Bronchial epithelial cell (primary cell): ENCODE measurements around the gene SPINT2. TPM values are rescaled to one million over a fixed set of nuclear protein-coding genes. Genes with fewer than 3 reads are reported as not detected.

Experiments
- DNase-seq: peaks from one replicate; pipeline ENCODE4 v3.0.0-alpha.2; 2010; ENCODE audit warnings: low read depth
- FAIRE-seq: peaks from 2 replicates; lab custom pipeline; 2011; peaks lifted over from hg19 to GRCh38; lab: Jason Lieb, UNC
- H3K27me3 ChIP-seq: 2 replicates; pipeline ENCODE4 v1.5.1; 2011; ENCODE audit warnings: low read length; ENCODE audit not compliant: control insufficient read depth, insufficient read depth
- H3K36me3 ChIP-seq: 2 replicates; pipeline ENCODE4 v1.5.1; 2011; ENCODE audit warnings: low read length; ENCODE audit not compliant: control insufficient read depth, insufficient read depth
- H3K4me3 ChIP-seq: 2 replicates; pipeline ENCODE4 v1.5.1; 2011; ENCODE audit warnings: mild to moderate bottlenecking, low read depth, low read length, control low read depth
- total RNA-seq: library from RNA; depleted of rRNA; stranded (reverse); fragments of >200 nt; gene quantifications from 2 replicates; pipeline ENCODE4 v1.2.1, GENCODE V29; 2014
- TF ChIP-seq, protein P1 (sequence below): IDR thresholded peaks from 2 replicates; pipeline ENCODE4 v1.5.1; 2011; ENCODE audit warnings: mild to moderate bottlenecking, moderate library complexity, low read length, control low read depth, inconsistent platforms; ENCODE audit not compliant: insufficient read depth, severe bottlenecking

Gene SPINT2
- total RNA-seq, 1 donor from 2014 or later: 1,057 TPM

GRCh38 chr19:38290631-38291147 lies 26.3 kb downstream of the SPINT2 start:
- DNase-seq (peak; percentile 94), FAIRE-seq (peak; percentile 99)
- H3K4me3 ChIP-seq: no peak overlapping the region
- peaks cover 49% of the 10 kb centered on the region for H3K36me3 ChIP-seq
- TF ChIP-seq, protein P1, sequence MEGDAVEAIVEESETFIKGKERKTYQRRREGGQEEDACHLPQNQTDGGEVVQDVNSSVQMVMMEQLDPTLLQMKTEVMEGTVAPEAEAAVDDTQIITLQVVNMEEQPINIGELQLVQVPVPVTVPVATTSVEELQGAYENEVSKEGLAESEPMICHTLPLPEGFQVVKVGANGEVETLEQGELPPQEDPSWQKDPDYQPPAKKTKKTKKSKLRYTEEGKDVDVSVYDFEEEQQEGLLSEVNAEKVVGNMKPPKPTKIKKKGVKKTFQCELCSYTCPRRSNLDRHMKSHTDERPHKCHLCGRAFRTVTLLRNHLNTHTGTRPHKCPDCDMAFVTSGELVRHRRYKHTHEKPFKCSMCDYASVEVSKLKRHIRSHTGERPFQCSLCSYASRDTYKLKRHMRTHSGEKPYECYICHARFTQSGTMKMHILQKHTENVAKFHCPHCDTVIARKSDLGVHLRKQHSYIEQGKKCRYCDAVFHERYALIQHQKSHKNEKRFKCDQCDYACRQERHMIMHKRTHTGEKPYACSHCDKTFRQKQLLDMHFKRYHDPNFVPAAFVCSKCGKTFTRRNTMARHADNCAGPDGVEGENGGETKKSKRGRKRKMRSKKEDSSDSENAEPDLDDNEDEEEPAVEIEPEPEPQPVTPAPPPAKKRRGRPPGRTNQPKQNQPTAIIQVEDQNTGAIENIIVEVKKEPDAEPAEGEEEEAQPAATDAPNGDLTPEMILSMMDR: no peak
- no peaks in the 10 kb centered on the region for H3K27me3 ChIP-seq

DNA sequence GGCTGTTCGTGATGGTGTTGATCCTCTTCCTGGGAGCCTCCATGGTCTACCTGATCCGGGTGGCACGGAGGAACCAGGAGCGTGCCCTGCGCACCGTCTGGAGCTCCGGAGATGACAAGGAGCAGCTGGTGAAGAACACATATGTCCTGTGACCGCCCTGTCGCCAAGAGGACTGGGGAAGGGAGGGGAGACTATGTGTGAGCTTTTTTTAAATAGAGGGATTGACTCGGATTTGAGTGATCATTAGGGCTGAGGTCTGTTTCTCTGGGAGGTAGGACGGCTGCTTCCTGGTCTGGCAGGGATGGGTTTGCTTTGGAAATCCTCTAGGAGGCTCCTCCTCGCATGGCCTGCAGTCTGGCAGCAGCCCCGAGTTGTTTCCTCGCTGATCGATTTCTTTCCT lies 27.5 kb downstream of the SPINT2 start:
- no peak for FAIRE-seq

DNA sequence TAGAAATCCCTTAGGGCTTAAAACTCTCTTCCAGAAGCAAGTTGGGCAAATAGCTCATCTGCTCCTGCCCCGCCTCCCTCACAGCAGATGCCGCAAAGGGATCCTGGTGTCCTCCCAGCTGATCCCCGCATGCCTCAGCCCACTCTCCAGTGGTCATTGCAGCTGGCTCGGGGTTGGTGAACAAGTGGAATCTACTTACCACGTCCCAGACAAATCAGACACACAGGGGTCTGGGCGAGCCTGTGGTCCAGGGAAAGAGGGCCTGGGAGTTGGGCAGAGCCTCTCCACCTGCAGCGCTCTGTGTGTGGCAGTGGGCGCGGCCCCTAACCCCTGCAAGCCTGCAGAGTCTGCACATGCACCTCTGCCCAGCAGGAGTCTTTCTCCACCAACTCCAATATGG lies 28.9 kb downstream of the SPINT2 start:
- peaks cover 34% of the 10 kb centered on the region for H3K36me3 ChIP-seq
- no peak overlapping the region for H3K4me3 ChIP-seq
- H3K27me3 ChIP-seq: no peaks in the 10 kb centered on the region
- DNase-seq (no peak), FAIRE-seq (no peak)
- TF ChIP-seq, protein P1: no peak

More for the DNA sequence above, 27.5 kb downstream of the SPINT2 start:
- Histone ChIP-seq H3K4me3 (no peak overlapping the region), H3K36me3 (peaks cover 42% of the 10 kb centered on the region), H3K27me3 (no peaks in the 10 kb centered on the region)
- no peak for DNase-seq
- TF ChIP-seq, protein P1: no peak

GRCh38 chr19:38294090-38294489 lies 29.7 kb downstream of the SPINT2 start:
- H3K4me3 ChIP-seq: no peak overlapping the region
- no peaks in the 10 kb centered on the region for H3K27me3 ChIP-seq
- TF ChIP-seq, protein P1: no peak
- FAIRE-seq (no peak), DNase-seq (no peak)
- H3K36me3 ChIP-seq: peaks cover 28% of the 10 kb centered on the region

GRCh38 chr19:38298821-38299680 lies 34.7 kb downstream of the SPINT2 start:
- DNase-seq (no peak), FAIRE-seq (no peak)
- Histone ChIP-seq H3K36me3 (peaks cover 3% of the 10 kb centered on the region), H3K27me3 (no peaks in the 10 kb centered on the region), H3K4me3 (no peak overlapping the region)
- TF ChIP-seq, protein P1: no peak
